ENCODE measurements around the gene OR6C75. TPM values are rescaled to one million over a fixed set of nuclear protein-coding genes. Genes with fewer than 3 reads are reported as not detected.

The OR6C75 gene
- total and polyA plus RNA-seq, 2 of the 4 experiments (the other 2 are of a cell fraction): not detected

GRCh38 chr12:55320201-55320600, 42.6 kb upstream of the OR6C75 start:
- WGBS, 2 experiments (ENCODE audit: extremely low coverage in 2 of 2, insufficient read length in 1 of 2): no CpG with 5 or more reads among the region's 4 CpGs
- H3K9ac ChIP-seq (ENCODE audit: low read depth, low read length): no peak overlapping the region

More at GRCh38 chr12:55320201-55320600, 42.6 kb upstream of the OR6C75 start:
- DNase-seq: no peak
- H3K56ac ChIP-seq (ENCODE audit: extremely low read depth, insufficient read depth, low read length): no peak overlapping the region
- H2BK5ac ChIP-seq (ENCODE audit: low read depth, low read length, poor library complexity, severe bottlenecking): no peak overlapping the region
- no peaks in the 10 kb centered on the region for H3K36me3 ChIP-seq (ENCODE audit: control insufficient read depth, insufficient read depth, low read length)
- no peak overlapping the region for H3K4me3 ChIP-seq (ENCODE audit: insufficient read depth, low read depth, low read length)
- no peak overlapping the region for H3K27ac ChIP-seq (ENCODE audit: insufficient read depth, low read length)
- CTCF ChIA-PET: no interaction called here
- H3K9me1 ChIP-seq (ENCODE audit: insufficient read depth, low read length): no peaks in the 10 kb centered on the region
- no peak overlapping the region for H2BK120ac ChIP-seq (ENCODE audit: low read depth, low read length)
- POLR2A ChIA-PET (ENCODE audit: unreplicated experiment): no interaction called here
- no peak for ATAC-seq (ENCODE audit: low read depth)
- H2AK5ac ChIP-seq (ENCODE audit: low read depth, low read length): no peak overlapping the region
- H3K4me2 ChIP-seq (ENCODE audit: low read depth, low read length): no peak overlapping the region
- in situ Hi-C loops (cut with MboI; ENCODE audit: low sequenced_read_pairs): no loop called here
- no peaks in the 10 kb centered on the region for H3K9me3 ChIP-seq (ENCODE audit: control insufficient read depth, insufficient read depth, low read length)
- H3K23ac ChIP-seq (ENCODE audit: low read depth, low read length): no peak overlapping the region
- no peak overlapping the region for H2BK15ac ChIP-seq (ENCODE audit: low read depth, low read length)
- no peak overlapping the region for H2AK9ac ChIP-seq (replicated peaks; ENCODE audit: low read depth, low read length, poor library complexity)
- H3K18ac ChIP-seq (ENCODE audit: low read depth, low read length): no peak overlapping the region
- H3K4ac ChIP-seq (ENCODE audit: low read depth, low read length): no peak overlapping the region
- no peak overlapping the region for H4K8ac ChIP-seq (ENCODE audit: low read depth in 2 of 2, low read length in 2 of 2)
- H4K5ac ChIP-seq (ENCODE audit: low read depth, low read length): no peak overlapping the region
- TF ChIP-seq MAFK (IDR thresholded peaks at IDR 0.05; ENCODE audit: low read depth, low read length) (no peak), RFX5 (IDR thresholded peaks at IDR 0.05; ENCODE audit: low read depth, low read length) (no peak), CHD1 (IDR thresholded peaks at IDR 0.05; ENCODE audit: low read depth, low read length) (no peak), MAZ (IDR thresholded peaks at IDR 0.05; ENCODE audit: borderline replicate concordance, low read depth, low read length) (no peak), MXI1 (IDR thresholded peaks at IDR 0.05; ENCODE audit: borderline replicate concordance, low read depth, low read length) (no peak), CTCF (conservative IDR thresholded peaks at IDR 0.05; ENCODE audit: low read depth, low read length) (no peak), FOS (IDR thresholded peaks at IDR 0.05; ENCODE audit: low read depth, low read length) (no peak), USF2 (IDR thresholded peaks at IDR 0.05; ENCODE audit: low read depth, low read length) (no peak), SMC3 (IDR thresholded peaks at IDR 0.05; ENCODE audit: low read depth, low read length) (no peak), NFE2L2 (IDR thresholded peaks at IDR 0.05; ENCODE audit: low read depth, low read length) (no peak), POLR2A (IDR thresholded peaks at IDR 0.05; ENCODE audit: low read depth, low read length) (no peak), RAD21 (IDR thresholded peaks at IDR 0.05; ENCODE audit: low read length) (no peak), ELK1 (IDR thresholded peaks at IDR 0.05; ENCODE audit: borderline replicate concordance, low read depth, low read length) (no peak), BHLHE40 (IDR thresholded peaks at IDR 0.05; ENCODE audit: low read depth, low read length) (no peak), RCOR1 (IDR thresholded peaks at IDR 0.05; ENCODE audit: insufficient replicate concordance, low read length) (no peak), CEBPB (IDR thresholded peaks at IDR 0.05; ENCODE audit: low read depth, low read length) (no peak)
- H4K20me1 ChIP-seq (ENCODE audit: insufficient read depth, low read length): no peaks in the 10 kb centered on the region
- intact Hi-C loops (cut with micrococcal nuclease): no loop called here
- no TSS peak for BruUV-seq (replicated peaks)
- H3K27me3 ChIP-seq (ENCODE audit: control insufficient read depth, insufficient read depth, low read length): no peaks in the 10 kb centered on the region
- no peak overlapping the region for H2BK20ac ChIP-seq (ENCODE audit: low read depth, low read length)
- no peak overlapping the region for H4K91ac ChIP-seq (ENCODE audit: insufficient read depth, low read depth, low read length)
- no peaks in the 10 kb centered on the region for H3K4me1 ChIP-seq (ENCODE audit: control insufficient read depth, insufficient read depth, low read length)
- no peak overlapping the region for H2AFZ ChIP-seq (replicated peaks; ENCODE audit: low read length, poor library complexity)
- H3K79me1 ChIP-seq (ENCODE audit: low read depth in 1 of 2, low read length in 2 of 2): no peaks in the 10 kb centered on the region
- dilution Hi-C loops (cut with HindIII; ENCODE audit: low sequenced_read_pairs, unreplicated experiment): no loop called here
- no peak overlapping the region for H3K14ac ChIP-seq (replicated peaks; ENCODE audit: low read depth, low read length)

Measured in IMR-90 (cell line).